ENCODE results near the gene ZSCAN26. TPM values are rescaled to one million over a fixed set of nuclear protein-coding genes. Genes with fewer than 3 reads are reported as not detected.

Gene ZSCAN26
- total RNA-seq, 2 donors from 2014 or later: 3.8 to 7.9 TPM

DNA sequence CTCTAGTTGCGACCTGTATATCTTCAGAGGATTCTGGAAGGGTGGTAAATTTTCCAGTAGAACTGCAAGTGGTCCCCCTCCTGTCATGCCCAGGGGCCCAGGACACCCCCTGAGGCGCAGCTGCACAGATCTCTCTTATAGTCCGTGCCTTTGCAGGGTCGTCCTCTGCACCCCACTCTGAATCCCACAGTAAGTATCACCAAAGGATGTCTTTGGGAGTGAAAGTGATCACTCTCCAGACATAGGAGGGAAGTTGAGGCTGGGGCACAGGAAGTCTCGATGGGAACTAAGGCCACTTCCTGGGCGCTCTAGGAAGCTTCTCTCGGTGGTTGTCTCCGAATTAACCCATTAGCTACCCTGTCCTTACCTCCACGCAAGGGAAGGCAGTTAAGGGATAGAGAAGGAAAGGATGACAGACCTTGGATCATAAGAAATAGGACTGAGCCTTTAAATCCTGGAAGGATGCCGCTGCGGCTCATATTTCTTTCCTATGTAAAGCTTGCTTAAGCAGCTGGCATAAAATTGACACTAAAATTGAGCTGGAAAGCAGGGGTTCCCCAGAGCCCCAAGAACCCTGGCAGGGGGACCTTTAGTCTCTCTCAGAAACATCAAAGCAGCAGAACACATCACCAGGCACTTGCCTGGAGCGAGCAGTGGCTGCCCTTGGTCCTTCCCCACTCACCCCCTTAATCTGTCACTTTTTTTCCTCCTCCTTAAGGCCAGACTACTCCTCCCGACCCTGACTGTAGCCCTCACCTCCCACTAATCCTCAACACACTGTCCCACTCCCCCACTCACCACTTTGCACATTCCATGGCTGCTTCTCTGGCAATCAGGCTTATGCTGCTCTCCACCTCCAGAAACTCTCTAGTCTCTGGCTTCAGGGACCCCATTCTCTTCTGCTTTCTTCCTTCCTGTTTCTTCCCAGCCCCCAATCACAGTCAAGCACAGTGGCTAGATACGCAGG, 14.7 kb upstream of the ZSCAN26 start, which contains the start of gene ZKSCAN4:
Gene ZKSCAN4, minus strand, starts transcription at position 261 of the 967 bp plus-strand sequence. CDS start 289 bp downstream, outside the sequence.
- DNase-seq: peak; percentile 80 to 92
- intact Hi-C loops (cut with DNase I, micrococcal nuclease): no loop called here
- peak; percentile 99 for ATAC-seq

DNA sequence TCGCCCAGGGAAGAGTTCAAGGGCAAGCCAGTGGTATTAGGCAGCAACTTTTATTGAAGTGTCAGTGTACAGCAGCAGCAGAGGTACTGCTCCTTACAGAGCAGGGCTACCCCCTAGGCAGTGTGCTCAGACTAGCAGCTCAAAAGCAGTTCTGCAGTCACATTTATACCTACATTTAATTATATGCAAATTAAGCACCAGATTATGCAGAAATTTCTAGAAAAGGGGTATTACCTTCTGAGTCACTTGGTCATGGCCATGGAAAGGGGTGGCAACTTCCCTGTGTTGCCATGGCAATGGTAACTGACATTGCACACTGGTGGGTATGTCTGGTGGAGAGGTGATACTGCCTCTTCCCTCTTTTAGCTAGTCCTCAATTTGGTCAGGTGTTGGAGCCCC, 12.8 kb upstream of the ZSCAN26 start:
- no peak for DNase-seq
- intact Hi-C loops (cut with DNase I, micrococcal nuclease): no loop called here
- no peak for ATAC-seq

DNA sequence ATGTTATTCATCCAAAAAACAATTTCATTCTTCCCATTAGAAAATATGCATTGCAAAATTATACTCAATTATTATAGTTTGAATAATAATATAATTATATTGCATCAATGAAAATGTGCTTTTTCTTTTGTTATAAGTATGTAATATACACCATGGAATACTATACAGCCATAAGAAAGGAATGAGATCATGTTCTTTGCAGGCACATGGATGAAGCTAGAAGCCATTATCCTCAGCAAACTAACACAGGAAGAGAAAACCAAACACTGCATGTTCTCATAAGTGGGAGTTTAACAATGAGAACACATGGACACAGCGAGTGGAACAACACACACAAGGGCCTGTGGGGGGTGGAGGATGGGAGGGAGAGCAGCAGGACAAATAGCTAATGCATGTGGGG, 9.9 kb upstream of the ZSCAN26 start:
- no peak for DNase-seq
- intact Hi-C loops (cut with DNase I, micrococcal nuclease): no loop called here
- ATAC-seq: no peak

DNA sequence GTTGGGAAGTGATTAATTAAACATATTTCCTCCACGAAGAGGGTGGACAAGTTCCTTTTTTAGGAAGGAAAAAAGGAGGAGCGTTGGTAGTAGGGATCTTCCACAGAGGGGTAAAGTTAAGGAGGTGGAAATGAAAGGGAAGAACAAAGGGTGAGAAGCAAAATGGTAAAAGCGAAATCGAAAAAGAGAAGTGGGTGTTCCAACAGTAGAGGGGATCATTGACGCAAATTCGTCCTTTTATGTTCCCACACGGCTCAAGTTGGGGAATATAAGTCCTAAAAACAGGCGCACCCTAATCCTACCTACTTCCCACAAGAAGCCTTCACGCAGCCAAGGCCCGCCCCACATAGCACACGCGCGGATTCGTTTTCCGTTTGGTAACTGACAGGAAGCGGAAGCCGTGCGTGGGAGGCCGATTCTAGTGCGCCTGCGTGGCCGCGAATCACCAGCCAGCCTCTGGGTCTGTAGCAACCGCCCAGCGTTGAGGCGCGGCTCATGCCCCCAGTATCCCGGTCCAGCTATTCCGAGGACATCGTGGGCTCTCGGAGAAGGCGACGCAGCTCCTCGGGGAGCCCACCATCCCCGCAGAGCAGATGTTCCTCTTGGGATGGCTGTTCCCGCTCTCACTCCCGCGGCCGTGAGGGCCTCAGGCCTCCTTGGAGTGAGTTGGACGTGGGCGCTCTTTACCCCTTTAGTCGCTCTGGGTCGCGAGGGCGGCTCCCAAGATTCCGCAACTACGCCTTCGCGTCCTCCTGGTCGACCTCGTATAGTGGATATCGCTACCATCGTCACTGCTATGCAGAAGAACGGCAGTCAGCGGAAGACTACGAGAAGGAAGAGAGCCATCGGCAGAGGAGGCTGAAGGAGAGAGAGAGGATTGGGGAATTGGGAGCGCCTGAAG, 7.8 kb upstream of the ZSCAN26 start, which contains the start of gene NKAPL:
Gene NKAPL, plus strand, starts transcription at position 421 of the 901 bp plus-strand sequence. Its CDS starts 75 bp downstream, at position 496.
- intact Hi-C loops (cut with DNase I, micrococcal nuclease): no loop called here
- ATAC-seq: no peak
- DNase-seq: peak; percentile 62 to 73

DNA sequence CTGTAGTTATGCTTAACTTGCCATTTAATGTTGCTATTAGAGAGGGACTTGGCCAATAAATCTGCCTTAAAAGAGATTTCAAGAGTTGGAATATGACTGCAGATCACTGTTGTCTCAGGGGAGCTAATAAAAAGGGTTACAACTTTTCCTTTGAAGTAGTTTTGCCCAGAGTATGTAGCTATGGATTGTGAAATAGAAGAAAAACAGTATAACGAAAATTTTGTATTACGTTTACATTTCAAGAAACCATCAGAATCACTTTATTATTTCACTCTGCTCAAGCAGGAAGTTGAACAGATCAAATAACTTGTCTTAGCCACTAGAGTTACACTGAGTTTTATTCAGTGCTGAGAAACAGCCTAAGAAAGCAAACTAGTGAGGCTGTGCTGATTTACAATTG, 3.0 kb upstream of the ZSCAN26 start:
- ATAC-seq: no peak
- intact Hi-C loops (cut with DNase I, micrococcal nuclease): loop anchor here in 1 of 2 donors (10.0 kb wide), 1 partner anchor 91 kb away; no protein-coding TSS in a partner anchor

DNA sequence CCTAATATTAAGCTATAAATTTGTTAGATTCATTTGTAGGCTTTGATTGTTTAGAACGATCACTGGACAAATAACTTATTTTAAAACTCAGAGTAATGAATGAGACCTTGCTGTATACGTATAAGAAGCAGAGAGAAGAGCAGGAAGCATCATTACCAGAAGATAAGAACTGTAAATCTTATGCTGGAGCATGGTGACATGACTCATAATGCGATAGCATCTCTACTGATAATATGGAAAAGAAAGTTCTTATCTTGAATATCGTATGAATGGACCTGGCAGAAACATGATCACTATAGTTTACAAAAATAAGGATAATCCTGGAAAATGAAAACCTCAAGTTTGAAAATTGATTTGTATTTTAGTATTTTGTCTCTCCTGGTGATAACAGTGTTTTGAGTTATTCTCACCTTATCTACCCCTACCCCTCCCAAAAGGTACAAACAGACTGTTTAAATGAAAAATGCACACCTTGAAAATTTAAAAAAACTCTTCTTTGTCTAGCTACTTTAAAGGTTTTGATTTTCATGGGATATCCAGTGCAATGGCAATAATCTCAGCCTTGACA, 2.0 kb upstream of the ZSCAN26 start:
- DNase-seq (no peak), ATAC-seq (no peak)
- intact Hi-C loops (cut with DNase I, micrococcal nuclease): loop anchor here in 1 of 2 donors (10.0 kb wide), 1 partner anchor 90 kb away; no protein-coding TSS in a partner anchor

More for the DNA sequence above, 3.0 kb upstream of the ZSCAN26 start:
- DNase-seq: no peak

DNA sequence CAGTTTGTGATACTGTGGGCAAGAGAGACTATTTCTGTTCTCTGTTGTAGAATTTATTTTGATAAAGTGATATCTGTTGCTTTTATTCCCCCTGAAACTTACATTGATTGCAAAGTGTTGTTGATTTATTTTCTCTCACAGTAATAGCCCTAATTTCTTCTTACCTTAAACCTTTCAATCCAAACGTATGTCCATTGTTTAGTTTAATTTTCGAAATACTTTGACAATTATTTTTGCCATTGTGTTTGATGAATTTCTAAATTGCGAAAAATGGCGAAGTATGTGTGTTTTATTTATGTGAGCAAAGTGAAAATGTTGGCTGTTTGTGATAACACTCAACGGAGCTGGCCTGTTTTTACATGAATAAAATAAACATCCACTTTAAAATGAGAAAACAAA, 381 bp upstream of the ZSCAN26 start:
- no peak for ATAC-seq
- intact Hi-C loops (cut with DNase I, micrococcal nuclease): loop anchor here in 1 of 2 donors (10.0 kb wide), 1 partner anchor 88 kb away; no protein-coding TSS in a partner anchor
- no peak for DNase-seq

DNA sequence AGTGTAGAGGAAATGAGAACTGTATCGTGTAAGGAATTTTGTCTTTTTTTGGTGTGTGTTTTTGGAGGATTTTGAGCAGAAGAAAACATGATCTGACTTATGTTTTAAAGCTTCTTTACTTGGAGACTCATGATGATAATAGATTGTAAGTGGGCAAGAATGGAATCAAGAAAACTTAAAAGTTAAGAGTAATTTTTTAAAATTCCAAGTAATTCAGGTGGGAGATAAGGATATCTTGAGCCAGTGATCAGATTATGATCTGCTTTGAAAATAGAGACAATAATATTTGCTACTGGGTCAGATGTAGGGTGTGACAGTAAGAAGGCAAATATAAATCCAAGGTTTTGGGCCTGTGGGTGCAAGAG, 734 bp downstream of the ZSCAN26 start:
- intact Hi-C loops (cut with DNase I, micrococcal nuclease): loop anchor here in 1 of 2 donors (10.0 kb wide), 1 partner anchor 87 kb away; no protein-coding TSS in a partner anchor
- ATAC-seq (no peak), DNase-seq (no peak)

DNA sequence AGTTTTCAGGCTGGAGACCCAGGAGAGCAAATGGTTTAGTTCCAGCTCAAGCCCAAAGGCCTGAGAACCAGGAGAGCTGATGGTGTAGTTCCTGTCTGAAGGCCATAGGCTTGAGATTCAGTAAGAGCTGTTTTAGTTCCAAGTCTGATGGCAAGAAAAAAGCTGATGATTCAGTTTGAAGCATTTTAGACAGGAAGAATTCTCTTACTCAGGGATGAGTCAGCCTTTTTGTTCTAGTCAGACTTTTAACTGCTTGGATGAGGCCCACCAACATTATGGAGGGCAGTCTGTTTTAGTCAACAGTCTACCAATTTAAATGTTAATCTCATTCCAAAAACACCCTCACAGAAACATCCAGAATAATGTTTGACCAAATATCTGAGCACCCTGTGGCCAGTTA, 2.5 kb downstream of the ZSCAN26 start:
- DNase-seq (no peak), ATAC-seq (no peak)
- intact Hi-C loops (cut with DNase I, micrococcal nuclease): loop anchor here in 1 of 2 donors (10.0 kb wide), 1 partner anchor 85 kb away; no protein-coding TSS in a partner anchor

DNA sequence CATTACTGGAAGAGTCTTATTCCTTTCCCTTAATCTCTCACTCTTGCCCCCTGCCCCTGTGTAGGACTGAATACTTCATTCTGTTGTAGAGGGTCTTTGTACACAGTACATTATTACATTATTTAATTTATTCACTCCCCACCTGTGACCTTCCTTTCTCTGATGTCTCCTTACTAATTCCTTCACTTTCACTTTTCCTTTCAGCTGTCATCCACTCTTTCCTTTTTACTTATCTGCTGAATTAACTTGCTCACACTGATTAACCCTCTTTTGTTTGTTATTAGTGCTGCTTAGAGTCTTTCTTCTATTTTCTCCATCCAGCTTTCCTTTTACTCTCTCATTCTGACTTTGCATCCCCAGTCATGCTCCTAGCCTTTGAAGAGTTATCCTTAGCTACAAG, 7.9 kb downstream of the ZSCAN26 start:
- DNase-seq (no peak), ATAC-seq (no peak)

DNA sequence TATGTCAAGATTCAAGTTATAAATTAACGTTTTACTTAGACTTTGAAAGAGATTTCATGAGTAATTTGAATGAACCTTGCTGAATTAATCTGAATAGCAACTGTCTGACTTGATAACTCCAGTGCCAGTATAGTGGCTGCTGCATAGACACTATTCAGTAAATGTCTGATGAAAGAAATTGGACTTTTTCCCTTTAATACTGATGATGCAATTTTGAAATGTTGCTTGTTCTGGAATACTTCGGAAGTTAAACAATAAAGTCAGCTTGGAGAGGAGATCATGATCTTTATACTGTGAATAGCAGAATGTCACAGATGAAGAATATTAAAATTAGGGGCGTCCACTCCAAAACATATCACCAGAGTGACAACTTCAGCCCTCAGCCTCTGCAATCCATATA, 10.8 kb downstream of the ZSCAN26 start:
- DNase-seq (no peak), ATAC-seq (no peak)
- intact Hi-C loops (cut with DNase I, micrococcal nuclease): no loop called here

More for the DNA sequence above, 7.9 kb downstream of the ZSCAN26 start:
- intact Hi-C loops (cut with DNase I, micrococcal nuclease): no loop called here

DNA sequence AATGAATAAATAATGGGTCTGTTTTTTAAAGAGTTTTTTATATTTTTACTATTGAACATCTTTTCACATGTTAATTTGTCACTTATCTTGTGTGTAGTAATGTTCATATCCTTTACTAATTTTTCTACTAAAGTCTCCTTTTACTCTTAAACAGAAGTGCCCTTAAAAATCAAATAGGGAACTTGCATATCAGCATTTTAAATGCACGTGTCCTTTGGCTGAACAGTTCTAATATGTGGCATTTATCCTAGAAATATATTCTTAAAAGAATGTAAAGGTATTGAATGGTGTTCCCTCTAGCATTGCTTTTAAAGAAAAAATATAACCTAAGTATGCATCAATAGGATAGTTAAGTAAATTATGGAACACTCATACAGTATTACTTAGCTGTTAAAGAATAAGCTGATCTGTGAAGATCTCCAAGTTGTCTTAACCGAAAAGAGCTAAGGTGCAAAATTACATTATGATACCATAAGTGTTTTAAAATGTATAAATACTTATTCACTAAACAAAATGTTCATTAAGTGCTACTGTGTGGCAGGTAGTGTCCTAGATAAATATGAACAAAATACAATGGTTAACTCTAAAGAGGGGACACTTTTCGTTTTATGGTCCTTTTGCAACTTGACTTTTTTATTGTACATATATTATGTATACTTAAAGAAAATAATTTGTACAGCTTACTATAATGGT, 13.8 kb downstream of the ZSCAN26 start:
- ATAC-seq (no peak), DNase-seq (no peak)
- intact Hi-C loops (cut with DNase I, micrococcal nuclease): no loop called here

DNA sequence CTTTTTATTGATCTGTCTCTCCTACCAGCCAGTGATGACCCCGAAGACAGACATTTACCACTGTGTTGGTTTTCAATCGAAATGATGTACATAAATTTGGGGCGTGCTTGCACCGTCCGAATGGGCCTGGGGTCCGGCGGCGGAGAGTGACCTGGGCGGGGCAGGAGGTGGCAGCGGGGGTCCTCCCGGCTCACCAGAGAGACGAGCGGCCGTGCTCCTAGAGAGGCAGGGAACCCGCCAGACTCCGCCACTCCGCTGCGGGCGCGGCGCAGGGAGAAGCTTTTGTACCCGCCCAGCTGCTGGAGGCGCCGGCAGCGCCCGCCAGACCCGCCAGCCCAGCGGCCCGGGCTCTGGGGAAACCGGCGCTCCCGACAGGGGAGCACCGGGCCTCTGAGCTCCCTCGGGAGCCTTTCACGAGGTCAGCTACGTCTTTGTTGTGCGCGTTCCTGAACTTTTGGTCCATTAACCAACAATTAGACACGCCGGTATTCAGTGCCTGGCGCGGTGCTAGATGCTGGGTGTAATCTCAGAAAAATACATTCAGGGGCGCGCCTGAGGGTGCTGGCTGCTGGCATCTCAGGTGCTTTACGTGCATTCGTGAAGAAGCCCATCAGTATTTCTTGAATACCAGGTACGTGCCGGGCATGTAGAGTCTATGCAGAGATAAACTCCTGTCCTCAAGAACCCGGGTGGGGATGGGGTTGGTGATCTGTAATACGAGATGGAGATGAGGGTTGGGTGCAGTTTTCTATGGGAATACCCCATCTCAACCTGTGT, 14.5 kb downstream of the ZSCAN26 start, which contains the start of gene PGBD1:
Gene PGBD1, plus strand, starts transcription at position 285 of the 777 bp plus-strand sequence. CDS start 2,242 bp downstream, outside the sequence.
- peak; percentile 56 to 76 for DNase-seq
- ATAC-seq: peak; percentile 94
- intact Hi-C loops (cut with DNase I, micrococcal nuclease): no loop called here

DNA sequence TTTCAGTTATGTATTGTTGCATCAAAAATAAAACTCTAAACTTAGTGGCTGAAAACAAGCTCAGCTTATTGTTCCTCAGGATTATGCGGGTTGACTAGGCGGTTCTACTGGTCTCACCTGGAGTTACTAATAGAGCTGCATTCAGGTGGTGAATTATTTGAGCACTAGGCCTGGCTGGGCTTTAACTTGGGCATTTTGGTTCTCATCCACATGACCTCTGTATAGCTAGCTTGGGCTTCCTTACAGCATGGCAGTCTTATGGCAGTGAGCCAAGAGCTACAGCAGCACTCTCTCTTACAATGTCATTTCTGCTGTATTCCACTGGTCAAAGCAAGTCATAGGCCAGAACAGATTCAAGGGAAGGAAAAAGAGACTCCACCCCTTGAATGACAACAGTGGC, 16.0 kb downstream of the ZSCAN26 start:
- intact Hi-C loops (cut with DNase I, micrococcal nuclease): no loop called here
- ATAC-seq (no peak), DNase-seq (no peak)

DNA sequence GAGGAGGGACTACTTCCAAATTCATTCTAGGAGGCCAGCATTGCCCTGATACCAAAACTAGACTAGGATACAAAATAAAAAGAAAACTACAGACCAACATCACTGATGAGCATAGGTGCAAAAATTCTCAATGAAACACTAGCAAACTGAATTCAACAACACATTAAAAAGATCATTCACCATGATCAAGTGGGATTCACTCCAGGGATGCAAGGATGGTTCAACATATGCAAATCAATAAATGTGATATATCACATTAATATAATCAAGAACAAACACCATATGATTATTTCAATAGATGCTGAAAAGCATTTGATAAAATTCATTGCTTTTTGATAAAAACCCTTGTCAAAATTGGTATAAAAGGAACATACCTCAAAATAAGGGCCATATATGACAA, 24.6 kb downstream of the ZSCAN26 start:
- intact Hi-C loops (cut with DNase I, micrococcal nuclease): no loop called here
- no peak for ATAC-seq
- no peak for DNase-seq

DNA sequence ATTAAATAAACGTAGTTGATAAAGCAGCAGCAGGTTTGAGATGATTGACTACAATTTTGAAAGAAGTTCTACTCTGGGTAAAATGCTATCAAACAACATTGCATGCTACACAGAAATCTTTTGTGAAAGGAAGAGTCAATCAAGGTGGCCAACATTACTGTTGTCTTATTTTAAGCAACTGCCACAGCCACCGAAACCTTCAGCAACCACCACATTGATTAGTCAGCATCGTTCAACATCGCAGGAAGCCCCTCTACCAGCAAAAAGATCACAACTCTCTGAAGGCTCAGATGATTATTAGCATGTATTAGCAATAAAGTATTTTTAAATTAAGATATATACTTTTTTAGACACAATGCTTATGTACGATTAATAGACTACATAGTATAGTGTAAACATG, 28.4 kb downstream of the ZSCAN26 start:
- intact Hi-C loops (cut with DNase I, micrococcal nuclease): no loop called here
- no peak for DNase-seq
- no peak for ATAC-seq

DNA sequence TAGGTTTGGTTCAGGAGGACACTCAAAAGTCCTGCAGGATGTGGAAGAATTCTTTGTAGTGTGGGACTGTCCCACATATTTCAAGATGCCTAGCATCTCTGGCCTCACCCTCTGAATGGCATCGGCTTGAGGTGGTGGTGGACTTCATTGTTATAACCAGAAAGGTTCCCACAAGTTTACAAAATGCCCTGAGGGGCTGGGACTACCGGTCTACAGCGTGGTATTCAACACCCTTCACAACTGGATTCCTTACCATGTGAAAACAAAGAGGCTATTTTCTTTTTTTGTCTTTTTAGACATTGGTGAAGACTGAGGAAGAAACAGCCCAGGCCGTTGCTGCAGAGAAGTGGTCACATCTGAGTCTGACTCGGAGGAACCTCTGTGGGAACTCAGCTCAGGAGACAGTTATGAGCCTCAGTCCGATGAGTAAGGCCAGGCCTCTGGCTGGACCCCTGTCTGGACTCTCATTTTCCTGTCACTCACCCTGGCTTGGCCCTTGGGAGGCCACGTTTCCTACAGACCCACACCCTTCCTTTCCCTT, 29.6 kb downstream of the ZSCAN26 start:
- no peak for DNase-seq
- no peak for ATAC-seq
- intact Hi-C loops (cut with DNase I, micrococcal nuclease): no loop called here
